NCI-H146 treated with DMSO at 0.1 percent for 48 hours (cell line): Measurements from ENCODE around the gene HSF5.
A peak's percentile ranks its signal among the peaks of the same experiment; 100 is the strongest.

Experiments
- DNase-seq: peaks from one replicate; lab custom pipeline; 2025; ENCODE audit not compliant: unreplicated experiment; lab: John Stamatoyannopoulos, UW

The HSF5 gene, protein sequence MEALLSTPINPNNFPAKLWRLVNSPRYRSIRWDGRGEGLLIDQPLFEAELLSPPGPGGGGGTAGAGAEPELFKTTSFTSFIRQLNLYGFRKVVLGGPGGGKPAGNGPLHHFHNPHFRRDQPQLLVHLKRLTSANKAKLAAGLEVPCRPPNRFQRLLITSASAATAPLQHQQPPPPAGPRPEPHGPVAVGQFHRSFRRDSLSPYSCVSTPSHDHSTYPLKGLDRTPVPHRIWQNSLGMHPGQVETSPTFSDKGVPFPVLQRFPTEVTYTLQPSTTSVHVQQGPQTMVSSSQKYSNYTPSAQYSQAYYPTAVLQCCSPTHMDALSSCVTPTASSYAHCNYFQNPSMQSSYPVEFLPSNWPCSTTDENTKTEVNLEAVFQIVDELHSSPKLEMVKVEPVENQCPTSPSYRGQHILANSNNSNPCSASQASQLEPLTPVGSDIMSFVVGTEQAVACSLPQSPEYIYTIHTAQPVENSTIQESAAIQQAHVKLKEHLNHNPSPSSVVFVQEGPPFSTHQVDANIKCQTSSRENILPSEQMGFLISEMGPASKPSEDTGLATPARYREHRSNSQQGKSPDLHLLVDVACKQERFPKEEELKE

DNA sequence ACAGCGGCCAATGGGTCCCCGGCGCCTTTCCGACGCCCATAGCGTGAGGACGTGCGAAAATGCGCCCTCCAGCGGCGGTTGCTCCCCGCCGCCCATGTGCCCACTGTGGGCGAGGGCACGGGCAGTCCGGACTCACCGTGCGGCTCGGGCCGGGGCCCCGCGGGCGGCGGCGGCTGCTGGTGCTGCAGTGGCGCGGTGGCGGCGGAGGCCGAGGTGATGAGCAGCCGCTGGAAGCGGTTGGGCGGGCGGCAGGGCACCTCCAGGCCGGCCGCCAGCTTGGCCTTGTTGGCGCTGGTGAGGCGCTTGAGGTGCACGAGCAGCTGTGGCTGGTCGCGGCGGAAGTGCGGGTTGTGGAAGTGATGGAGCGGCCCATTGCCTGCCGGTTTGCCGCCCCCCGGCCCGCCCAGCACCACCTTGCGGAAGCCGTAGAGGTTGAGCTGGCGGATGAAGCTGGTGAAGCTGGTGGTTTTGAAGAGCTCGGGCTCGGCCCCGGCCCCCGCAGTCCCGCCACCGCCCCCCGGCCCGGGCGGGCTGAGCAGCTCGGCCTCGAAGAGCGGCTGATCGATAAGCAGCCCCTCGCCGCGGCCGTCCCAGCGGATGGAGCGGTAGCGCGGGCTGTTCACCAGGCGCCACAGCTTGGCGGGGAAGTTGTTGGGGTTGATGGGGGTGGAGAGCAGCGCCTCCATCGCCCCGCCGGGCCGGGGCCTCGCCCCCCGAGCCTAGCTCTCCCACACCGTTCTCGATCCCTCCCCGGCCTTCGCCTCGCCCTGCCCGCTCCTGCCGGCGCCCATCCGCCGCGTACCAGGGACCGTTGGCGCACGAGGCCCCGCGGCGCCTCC lies at the start of gene HSF5:
TSS of gene HSF5 (minus strand) at position 820 of the 839 bp plus-strand sequence. CDS start at position 686, 134 bp downstream.
- no peak for DNase-seq

DNA sequence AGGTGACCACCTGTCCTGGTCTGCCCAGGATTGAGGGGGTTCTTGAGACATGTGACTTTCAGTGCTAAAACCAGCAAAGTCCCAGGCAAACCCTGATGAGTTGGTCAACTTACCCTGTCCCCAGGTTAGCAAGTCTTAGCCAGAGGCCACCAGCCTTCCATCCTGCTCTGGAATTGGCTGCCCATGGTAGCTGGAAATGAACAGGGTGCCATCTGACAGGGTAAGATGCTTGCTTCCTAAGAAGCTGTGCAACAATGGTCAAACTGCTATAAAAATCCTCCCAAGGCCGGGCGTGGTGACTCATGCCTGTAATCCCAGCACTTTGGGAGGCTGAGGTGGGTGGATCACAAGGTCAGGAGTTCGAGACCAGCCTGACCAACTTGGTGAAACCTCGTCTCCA lies 49.1 kb upstream of the HSF5 start:
- no peak for DNase-seq

GRCh38 chr17:58536542-58536941 lies 48.3 kb upstream of the HSF5 start:
- no peak for DNase-seq

GRCh38 chr17:58535431-58535830 lies 47.2 kb upstream of the HSF5 start:
- no peak for DNase-seq

- DNase-seq: no peak
Observed at GRCh38 chr17:58534901-58535421, 46.8 kb upstream of the HSF5 start.

- DNase-seq: no peak
Observed at GRCh38 chr17:58534331-58534730, 46.1 kb upstream of the HSF5 start.

DNA sequence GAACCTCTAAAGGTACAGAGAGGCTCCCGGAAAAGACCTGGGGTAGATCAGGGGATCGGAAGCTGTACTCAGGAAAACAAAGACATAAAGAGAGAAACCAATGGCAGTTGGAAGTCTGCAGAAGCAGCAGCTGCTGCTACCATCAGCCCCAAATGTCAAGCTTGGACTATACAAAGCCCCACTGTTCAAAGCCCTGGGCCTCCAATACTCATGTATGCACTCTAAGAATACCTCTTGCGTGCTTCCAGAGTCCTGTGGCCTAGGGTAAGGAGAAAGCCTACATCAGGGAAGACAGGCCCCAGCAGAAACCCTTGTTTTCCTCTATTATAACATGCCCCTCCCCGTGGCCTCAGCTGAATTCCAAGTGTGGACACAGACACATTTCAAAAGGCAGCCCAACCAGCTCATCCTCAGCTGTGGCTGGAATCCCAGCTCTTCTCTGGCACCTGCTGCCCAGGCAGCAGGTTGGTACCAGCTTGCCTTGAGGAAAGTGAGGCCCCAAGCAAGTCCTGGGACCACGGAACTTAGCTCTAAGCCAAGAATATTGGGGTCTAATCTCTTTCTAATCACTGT lies 45.5 kb upstream of the HSF5 start:
- DNase-seq: no peak

GRCh38 chr17:58532555-58532951 lies 44.3 kb upstream of the HSF5 start:
- DNase-seq: no peak

GRCh38 chr17:58531661-58532554 lies 43.7 kb upstream of the HSF5 start:
- DNase-seq: peak; percentile 15

DNA sequence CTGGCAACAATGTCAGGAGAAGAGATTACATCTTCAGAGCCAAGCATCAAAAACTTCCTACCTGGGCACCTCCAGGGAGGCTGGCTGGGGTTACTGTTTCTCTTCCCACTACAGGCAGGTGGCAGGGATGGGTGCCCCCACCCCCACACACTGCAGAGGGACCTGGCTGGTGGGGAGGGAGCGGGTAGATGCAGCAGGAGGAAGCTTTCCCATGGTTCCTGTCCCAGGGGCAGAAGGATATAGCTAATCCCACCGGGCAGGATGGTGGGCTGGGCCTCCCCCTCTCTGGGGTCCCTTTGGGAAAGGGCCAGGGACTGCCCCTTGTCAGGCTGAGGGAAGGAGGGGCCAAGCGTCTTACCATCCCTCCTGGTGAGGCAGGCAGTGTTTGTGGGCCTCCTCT lies 42.9 kb upstream of the HSF5 start:
- no peak for DNase-seq

DNA sequence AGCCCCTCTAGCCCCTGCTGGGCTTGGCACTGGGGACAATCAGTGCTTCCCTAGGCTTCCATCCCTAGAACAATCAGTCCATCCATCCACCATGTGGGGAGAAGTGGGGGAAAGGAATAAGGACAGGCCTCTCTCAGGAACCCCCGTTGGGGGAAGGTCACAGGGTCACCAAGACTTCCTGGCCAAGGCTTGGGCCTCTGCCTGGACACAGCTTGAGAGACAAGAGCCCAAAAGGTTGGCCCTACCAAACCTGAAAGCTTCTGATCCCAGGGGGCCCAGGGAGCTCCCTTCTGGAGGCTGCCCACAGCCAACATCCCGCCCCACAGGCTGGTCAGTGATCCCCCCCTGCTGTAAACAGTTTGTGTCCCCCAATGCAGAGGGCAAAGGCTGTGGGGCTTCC lies 42.4 kb upstream of the HSF5 start:
- no peak for DNase-seq

- DNase-seq: no peak
Observed at GRCh38 chr17:58529275-58529674, 41.1 kb upstream of the HSF5 start.

DNA sequence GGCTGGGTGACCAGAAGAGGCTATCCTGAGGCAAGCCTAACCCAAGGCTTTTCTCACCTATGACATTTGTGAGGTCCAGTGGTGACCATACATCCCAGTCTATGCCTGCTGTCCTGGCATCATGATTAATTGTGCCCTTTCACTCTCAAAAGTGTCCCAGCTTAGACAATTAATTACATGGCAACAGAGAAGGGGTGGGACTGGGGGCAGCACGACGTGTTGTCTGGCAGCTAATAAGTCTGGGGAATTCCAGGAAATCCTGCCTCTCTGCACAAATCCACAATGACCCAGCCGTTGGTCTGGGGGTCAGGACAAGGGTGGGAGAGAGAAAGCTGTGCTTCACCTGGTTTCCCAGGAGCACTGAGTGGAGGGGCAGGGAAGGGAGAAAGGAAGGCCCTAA lies 40.2 kb upstream of the HSF5 start:
- no peak for DNase-seq

- no peak for DNase-seq
Observed at GRCh38 chr17:58527949-58528348, 39.7 kb upstream of the HSF5 start.

DNA sequence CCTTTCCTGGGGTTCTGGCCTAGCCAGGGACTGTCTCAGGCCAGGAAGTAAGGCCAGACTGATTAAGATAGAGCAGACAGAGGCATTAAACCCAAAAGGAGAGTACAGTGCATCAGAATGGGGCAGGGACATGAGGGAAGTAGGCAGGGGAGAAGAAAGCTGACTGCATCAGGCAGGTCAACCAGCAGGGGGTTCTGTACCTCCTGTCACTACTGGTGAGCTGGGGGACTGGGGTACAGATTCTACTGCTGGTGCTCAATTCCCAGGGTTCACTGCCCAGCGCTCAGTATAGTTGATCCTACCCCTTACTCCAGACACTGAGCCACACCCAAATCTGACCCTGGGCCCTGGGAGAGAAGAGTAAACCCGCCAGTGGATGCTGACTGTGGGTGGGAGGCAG lies 39.1 kb upstream of the HSF5 start:
- no peak for DNase-seq

GRCh38 chr17:58525239-58525638 lies 37.0 kb upstream of the HSF5 start:
- no peak for DNase-seq

- no peak for DNase-seq
Observed at GRCh38 chr17:58521680-58522079, 33.5 kb upstream of the HSF5 start.

GRCh38 chr17:58520843-58521430 lies 32.7 kb upstream of the HSF5 start:
- no peak for DNase-seq

DNA sequence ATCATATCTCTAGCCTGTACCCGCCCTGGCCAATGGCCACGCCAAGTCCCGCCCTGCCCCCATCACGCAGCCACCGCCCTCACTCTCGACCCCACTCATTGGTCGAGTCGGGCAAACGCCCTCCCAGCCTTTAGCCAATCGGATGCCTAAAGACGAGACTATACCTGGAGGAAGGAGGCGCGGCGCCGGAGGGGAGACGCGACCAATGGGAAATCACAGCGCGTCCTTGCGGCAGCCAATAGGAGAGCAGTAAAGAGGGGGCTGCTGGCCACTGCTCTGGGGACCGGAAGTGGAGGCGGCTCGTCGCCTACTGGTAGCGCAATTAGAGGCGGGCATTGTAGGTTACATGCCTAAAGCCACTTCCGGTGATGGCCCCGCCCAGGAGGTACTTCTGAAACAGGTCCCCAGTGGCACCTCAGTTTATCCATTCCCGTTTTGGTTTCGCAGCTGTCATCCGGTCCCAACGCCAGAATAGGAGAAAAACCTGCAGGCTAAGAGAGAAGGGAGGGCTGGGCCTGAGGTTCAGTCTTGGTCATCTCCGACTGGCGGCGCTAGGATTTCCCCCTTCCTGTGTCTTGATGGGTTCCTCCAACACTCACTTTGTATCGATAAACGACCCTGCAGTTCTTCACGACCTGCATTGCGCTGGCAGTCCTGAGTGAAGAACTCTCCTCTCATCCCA lies 29.9 kb upstream of the HSF5 start:
- peak; percentile 99 for DNase-seq
